PC-9 (cell line): ENCODE data around the gene ERCC2.

Source experiments
- CTCF ChIP-seq: fragments of 200-600 bp; sonication (generic); conservative IDR thresholded peaks from 2 replicates; pipeline ENCODE4 v1.6.1; 2017; ENCODE audit warnings: mixed run types, antibody characterized with exemption, mild to moderate bottlenecking, moderate library complexity
- EZH2 ChIP-seq: fragments of 200-600 bp; sonication (generic); IDR thresholded peaks from 2 replicates; pipeline ENCODE4 v1.8.0; 2017; ENCODE audit warnings: antibody characterized with exemption, low read depth

GRCh38 chr19:45380107-45380506 is 9.7 kb upstream of the ERCC2 start:
- TF ChIP-seq CTCF, result no peak
- no peak for TF ChIP-seq EZH2
